IgD-negative memory B cell (primary cell): ENCODE data around the gene PRRC2B. TPM values are rescaled to one million over a fixed set of nuclear protein-coding genes. Genes with fewer than 3 reads are reported as not detected.
"Not testable (repeated sequence)": the region's sequence is repeated elsewhere in the genome, so short reads cannot be mapped to it uniquely, and the experiment has no call there.

Source experiments
- H3K27ac Mint-ChIP-seq, 3 donors: one replicate each; pipeline ENCODE4 v1.8.0; 2020 to 2022; ENCODE audit warnings: mild to moderate bottlenecking in 3 of 3, mixed read lengths in 3 of 3, moderate library complexity in 1 of 3
- H3K27me3 Mint-ChIP-seq: one replicate; pipeline ENCODE4 v1.8.0; 2021; ENCODE audit warnings: mixed read lengths
- H3K36me3 Mint-ChIP-seq: one replicate; pipeline ENCODE4 v1.8.0; 2020; ENCODE audit warnings: mild to moderate bottlenecking, mixed read lengths
- H3K4me1 Mint-ChIP-seq, 3 donors: one replicate each; pipeline ENCODE4 v1.8.0; 2020 to 2022; ENCODE audit warnings: mixed read lengths in 3 of 3, mild to moderate bottlenecking in 1 of 3
- H3K4me3 Mint-ChIP-seq, 4 donors: one replicate each; pipeline ENCODE4 v1.8.0; 2020 to 2022; ENCODE audit warnings: mild to moderate bottlenecking in 4 of 4, mixed read lengths in 4 of 4, moderate library complexity in 3 of 4
- H3K9me3 Mint-ChIP-seq, 3 donors: one replicate each; pipeline ENCODE4 v1.8.0; 2020 to 2021; ENCODE audit warnings: mixed read lengths in 3 of 3, mild to moderate bottlenecking in 1 of 3
- polyA plus RNA-seq: library from polyadenylated mRNA; unstranded; fragments of 300-500 nt; fragmentation: Illumina TruSeq; gene quantifications from one replicate; pipeline ENCODE4 v1.2.3, GENCODE V29; 2021

Gene PRRC2B
- polyA plus RNA-seq, 1 donor from 2014 or later = 34.1 TPM

DNA sequence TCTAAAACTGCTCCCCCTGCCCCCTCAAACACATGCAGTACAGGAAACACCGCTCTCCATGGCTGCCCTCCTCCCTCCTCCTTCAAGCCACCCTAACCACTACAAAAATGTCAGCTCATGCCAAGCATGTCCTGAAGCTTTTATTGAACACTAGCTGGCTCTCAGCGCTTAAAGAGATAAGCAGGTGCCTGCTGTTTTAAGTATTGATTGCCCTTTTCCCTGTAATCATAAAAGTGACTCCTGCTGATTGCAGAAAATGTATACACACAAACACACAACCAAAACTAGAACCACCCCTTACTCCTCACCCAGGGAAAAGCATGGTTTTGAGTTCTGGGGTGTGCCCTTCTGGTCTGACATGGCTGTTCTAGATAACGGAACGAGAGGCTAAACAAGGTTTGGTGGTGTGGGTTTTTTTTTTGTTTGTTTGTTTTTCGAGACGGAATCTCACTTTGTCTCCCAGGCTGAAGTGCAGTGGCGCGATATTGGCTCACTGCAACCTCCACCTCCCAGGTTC is 140.9 kb downstream of the PRRC2B start:
- peaks cover 5 to 9% (median 7%) of the 10 kb centered on the region in 3 donors for H3K4me1 Mint-ChIP-seq
- no peaks in the 10 kb centered on the region for H3K9me3 Mint-ChIP-seq
- H3K36me3 Mint-ChIP-seq = no peaks in the 10 kb centered on the region
- peak overlapping the region in 3 of 4 donors; percentile 32 to 68 (median 54) for H3K4me3 Mint-ChIP-seq
- no peak overlapping the region for H3K27ac Mint-ChIP-seq
- H3K27me3 Mint-ChIP-seq = no peaks in the 10 kb centered on the region

GRCh38 chr9:131537946-131538345 is 144.1 kb downstream of the PRRC2B start:
- Mint-ChIP-seq H3K4me3 (no peak overlapping the region), H3K27me3 (peaks cover 2% of the 10 kb centered on the region), H3K9me3 (peaks cover 0 to 2% (median 2%) of the 10 kb centered on the region in 3 donors), H3K36me3 (no peaks in the 10 kb centered on the region), H3K27ac (no peak overlapping the region), H3K4me1 (peaks cover 3 to 6% (median 5%) of the 10 kb centered on the region in 3 donors)

- Mint-ChIP-seq H3K9me3 (peaks cover 4 to 10% (median 6%) of the 10 kb centered on the region in 3 donors), H3K27me3 (peaks cover 2% of the 10 kb centered on the region), H3K36me3 (no peaks in the 10 kb centered on the region), H3K4me3 (peak overlapping the region in 1 of 4 donors; percentile 58), H3K27ac (peak overlapping the region in 2 of 3 donors; percentile 23), H3K4me1 (peaks cover 3 to 5% (median 5%) of the 10 kb centered on the region in 3 donors)
These were observed 145.5 kb downstream of the PRRC2B start for GRCh38 chr9:131539223-131539923.

GRCh38 chr9:131543141-131543540 is 149.3 kb downstream of the PRRC2B start:
- Mint-ChIP-seq H3K27me3 (peaks cover 20% of the 10 kb centered on the region), H3K27ac (no peak overlapping the region), H3K4me1 (peaks cover 0 to 5% (median 0%) of the 10 kb centered on the region in 3 donors), H3K9me3 (peaks cover 4 to 18% (median 7%) of the 10 kb centered on the region in 3 donors), H3K36me3 (peaks cover 2% of the 10 kb centered on the region), H3K4me3 (peak overlapping the region in 1 of 4 donors; percentile 17)

DNA sequence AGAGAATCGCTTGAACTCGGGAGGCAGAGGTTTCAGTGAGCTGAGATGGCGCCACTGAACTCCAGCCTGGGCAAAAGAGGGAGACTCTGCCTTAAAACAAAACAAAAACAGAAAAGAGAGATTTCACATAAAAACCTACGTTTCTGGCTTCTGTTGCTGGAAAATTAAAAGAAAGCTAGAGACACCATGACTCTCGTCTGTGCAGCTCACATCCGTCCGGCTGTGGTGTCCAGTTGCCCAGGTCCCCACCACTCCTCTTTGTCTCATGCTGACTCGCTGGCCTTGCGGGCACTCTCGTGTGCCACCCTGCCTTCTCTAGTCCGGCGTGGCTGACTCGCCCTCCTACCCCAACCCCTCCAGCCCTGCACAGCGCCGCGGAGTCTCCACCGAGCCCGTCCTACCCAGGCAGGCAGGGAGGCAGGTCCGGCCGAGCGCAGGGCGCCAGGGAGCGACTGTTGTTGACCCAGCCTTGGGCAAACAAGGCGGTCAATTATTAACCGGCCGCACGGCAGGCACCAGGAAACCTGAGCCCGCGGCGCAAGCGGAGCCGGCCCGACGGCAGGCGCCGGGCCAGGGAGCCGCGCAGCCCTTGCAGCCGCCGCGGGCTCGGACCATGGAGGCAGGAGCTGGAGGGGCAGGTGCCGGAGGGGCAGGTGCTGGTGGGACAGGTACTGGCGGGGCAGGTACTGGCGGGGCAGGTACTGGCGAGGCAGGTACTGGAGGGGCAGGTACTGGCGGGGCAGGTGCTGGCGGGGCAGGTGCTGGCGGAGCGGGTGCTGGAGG is 151.3 kb downstream of the PRRC2B start, which contains the start of gene PRRT1B:
Gene PRRT1B, plus strand, starts transcription at position 521 of the 783 bp plus-strand sequence. Its CDS starts 93 bp downstream, at position 614.
- Mint-ChIP-seq H3K36me3 (peaks cover 2% of the 10 kb centered on the region), H3K27ac (peak within 1 kb of the TSS in 1 of 3 donors; percentile 67), H3K27me3 (peaks cover 37% of the 10 kb centered on the region), H3K4me3 (peak within 1 kb of the TSS in 1 of 4 donors; percentile 67), H3K9me3 (peaks cover 6 to 25% (median 15%) of the 10 kb centered on the region in 3 donors), H3K4me1 (peaks cover 0 to 2% (median 0%) of the 10 kb centered on the region in 3 donors)

DNA sequence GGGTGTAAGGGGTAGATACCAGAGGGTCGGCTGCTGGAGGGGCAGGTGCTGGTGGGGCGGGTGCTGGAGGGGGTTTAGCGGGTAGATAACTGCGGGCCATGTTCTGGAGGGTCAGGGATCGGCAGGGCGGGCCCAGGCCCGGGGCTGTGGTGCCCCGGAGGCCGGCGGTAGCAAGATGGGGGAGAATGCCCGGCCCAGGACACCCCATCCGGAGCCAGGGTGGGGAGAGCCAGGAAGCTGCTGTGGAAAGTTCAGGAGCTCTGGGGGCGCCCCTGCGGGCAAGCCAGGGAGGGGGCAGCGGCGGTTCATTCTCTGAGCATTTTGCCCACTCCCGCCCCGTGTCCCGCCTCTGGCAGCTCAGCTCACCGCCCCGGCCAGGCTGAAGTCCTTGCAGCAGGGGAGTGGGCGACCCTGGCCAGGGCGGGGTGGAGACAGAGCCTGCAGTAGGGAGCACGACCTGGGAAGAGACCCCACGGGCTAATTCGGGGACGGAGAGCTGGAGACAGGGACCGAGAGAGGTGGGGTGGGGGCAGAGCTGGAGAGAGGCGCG is 152.0 kb downstream of the PRRC2B start:
- H3K27ac Mint-ChIP-seq = no peak overlapping the region
- no peak overlapping the region for H3K4me3 Mint-ChIP-seq
- H3K27me3 Mint-ChIP-seq = peaks cover 40% of the 10 kb centered on the region
- peaks cover 4% of the 10 kb centered on the region for H3K36me3 Mint-ChIP-seq
- H3K9me3 Mint-ChIP-seq = peaks cover 6 to 25% (median 15%) of the 10 kb centered on the region in 3 donors
- H3K4me1 Mint-ChIP-seq = peaks cover 0 to 2% (median 0%) of the 10 kb centered on the region in 3 donors

DNA sequence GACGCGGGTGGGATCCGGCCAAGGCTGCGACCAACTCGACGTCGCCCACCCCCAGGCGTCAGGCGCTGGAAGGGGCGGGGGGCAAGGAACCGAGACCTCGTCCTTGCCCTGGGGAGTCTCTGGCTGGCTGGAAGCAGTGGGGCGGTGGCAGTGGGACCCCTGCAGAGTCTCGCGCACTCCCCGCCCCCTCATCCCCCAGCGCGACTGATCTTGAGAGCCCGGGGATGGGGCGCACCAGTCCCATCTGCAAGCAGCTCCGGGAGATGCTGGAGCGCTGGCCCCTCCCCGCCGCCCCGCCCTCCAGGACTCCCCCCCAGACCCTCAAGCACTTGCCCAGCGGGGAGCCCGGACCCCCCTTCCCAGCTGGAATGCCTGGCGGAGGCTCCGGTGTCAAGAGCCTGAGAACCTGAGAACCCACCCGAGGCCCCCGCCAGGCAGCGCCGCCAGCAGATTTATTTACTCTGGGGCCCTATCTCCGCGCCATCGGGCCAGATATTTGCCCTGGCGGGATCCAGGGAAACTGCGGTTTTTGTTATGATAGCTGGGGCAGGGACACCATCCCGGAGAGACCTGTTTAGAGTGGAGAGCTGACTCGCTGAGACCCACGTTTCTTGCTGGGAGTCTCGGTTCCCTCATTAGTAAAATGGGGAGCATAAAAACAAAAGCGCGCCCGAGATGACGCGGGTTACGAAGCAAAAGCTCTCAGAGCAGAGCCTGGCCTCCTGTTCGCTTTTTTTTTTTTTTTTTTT is 152.6 kb downstream of the PRRC2B start:
- peaks cover 42% of the 10 kb centered on the region for H3K27me3 Mint-ChIP-seq
- H3K36me3 Mint-ChIP-seq = peaks cover 4% of the 10 kb centered on the region
- H3K4me1 Mint-ChIP-seq = peaks cover 0 to 2% (median 0%) of the 10 kb centered on the region in 3 donors
- H3K27ac Mint-ChIP-seq = no peak overlapping the region
- peak overlapping the region in 2 of 4 donors; percentile 78 to 81 for H3K4me3 Mint-ChIP-seq
- H3K9me3 Mint-ChIP-seq = peaks cover 6 to 25% (median 15%) of the 10 kb centered on the region in 3 donors

DNA sequence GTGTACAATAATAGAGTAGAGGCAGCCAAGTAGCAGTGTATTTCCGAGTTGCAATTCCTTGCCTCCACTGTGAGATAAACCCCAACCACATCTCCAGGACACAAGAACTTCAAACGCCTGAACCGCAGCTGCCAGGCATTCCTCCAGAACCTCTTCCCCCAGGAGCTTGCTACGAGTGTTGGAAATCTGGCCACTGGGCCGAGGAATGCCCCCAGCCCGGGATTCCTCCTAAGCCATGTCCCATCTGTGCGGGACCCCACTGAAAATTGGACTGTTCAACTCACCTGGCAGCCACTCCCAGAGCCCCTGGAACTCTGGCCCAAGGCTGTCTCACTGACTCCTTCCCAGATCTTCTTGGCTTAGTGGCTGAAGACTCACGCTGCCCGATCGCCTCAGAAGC is 155.3 kb downstream of the PRRC2B start:
- H3K27ac Mint-ChIP-seq = not testable (repeated sequence)
- peak overlapping the region in 1 of 4 donors; percentile 46 for H3K4me3 Mint-ChIP-seq
- H3K9me3 Mint-ChIP-seq = peaks cover 2 to 15% (median 10%) of the 10 kb centered on the region in 3 donors

More for the DNA sequence above, 155.3 kb downstream of the PRRC2B start:
- H3K4me1 Mint-ChIP-seq, H3K36me3 Mint-ChIP-seq: not testable (repeated sequence)
- H3K27me3 Mint-ChIP-seq = peaks cover 53% of the 10 kb centered on the region

Other genes starting within 250 kb of the PRRC2B start
- 18.3 TPM for gene FAM78A, start 117.6 kb upstream of the PRRC2B start, polyA plus RNA-seq
- 1.7 TPM for gene PLPP7, start 104.4 kb upstream of the PRRC2B start, polyA plus RNA-seq
- gene POMT1, start 108.8 kb downstream of the PRRC2B start, polyA plus RNA-seq = 5.1 TPM
- 26.2 TPM for gene UCK1, start 137.2 kb downstream of the PRRC2B start, polyA plus RNA-seq
- not detected for gene PRRT1B, start 151.4 kb downstream of the PRRC2B start, polyA plus RNA-seq